ENCODE measurements around the gene CNTN4.

The CNTN4 gene

GRCh38 chr3:2465842-2466241 is 367.2 kb downstream of the CNTN4 start:
- TF ChIP-seq SPI1 (IDR thresholded peaks at IDR 0.05; ENCODE audit: borderline replicate concordance, low read depth) (no peak), REST (IDR thresholded peaks at IDR 0.05; ENCODE audit: insufficient replicate concordance, low read depth) (no peak), CTCF (IDR thresholded peaks at IDR 0.05; ENCODE audit: insufficient read depth, low read length) (no peak), POLR2AphosphoS5 (IDR thresholded peaks at IDR 0.05; ENCODE audit: low read depth) (no peak), GABPA (IDR thresholded peaks at IDR 0.05; ENCODE audit: low read depth) (no peak)
- H3K4me3 ChIP-seq (replicated peaks; ENCODE audit: insufficient read depth, low read length), result no peak overlapping the region
- no peaks in the 10 kb centered on the region for H3K27me3 ChIP-seq (ENCODE audit: insufficient read depth, poor library complexity, severe bottlenecking)
- no peak for DNase-seq (ENCODE audit: low read depth in 1 of 2, low spot score in 1 of 2)
- H3K27ac ChIP-seq (replicated peaks), result no peak overlapping the region

GRCh38 chr3:2468816-2469215 is 370.1 kb downstream of the CNTN4 start:
- TF ChIP-seq SPI1 (IDR thresholded peaks at IDR 0.05; ENCODE audit: borderline replicate concordance, low read depth), result no peak
- no peak for TF ChIP-seq REST (IDR thresholded peaks at IDR 0.05; ENCODE audit: insufficient replicate concordance, low read depth)
- no peak for TF ChIP-seq GABPA (IDR thresholded peaks at IDR 0.05; ENCODE audit: low read depth)
- TF ChIP-seq POLR2AphosphoS5 (IDR thresholded peaks at IDR 0.05; ENCODE audit: low read depth), result no peak
- TF ChIP-seq CTCF (IDR thresholded peaks at IDR 0.05; ENCODE audit: insufficient read depth, low read length), result no peak
- no peak overlapping the region for H3K4me3 ChIP-seq (replicated peaks; ENCODE audit: insufficient read depth, low read length)
- H3K27me3 ChIP-seq (ENCODE audit: insufficient read depth, poor library complexity, severe bottlenecking), result no peaks in the 10 kb centered on the region
- no peak for DNase-seq (ENCODE audit: low read depth in 1 of 2, low spot score in 1 of 2)
- H3K27ac ChIP-seq (replicated peaks), result no peak overlapping the region

GRCh38 chr3:2476996-2477395 is 378.3 kb downstream of the CNTN4 start:
- H3K27me3 ChIP-seq (ENCODE audit: insufficient read depth, poor library complexity, severe bottlenecking), result no peaks in the 10 kb centered on the region
- no peak for DNase-seq (ENCODE audit: low read depth in 1 of 2, low spot score in 1 of 2)

More at GRCh38 chr3:2476996-2477395, 378.3 kb downstream of the CNTN4 start:
- Histone ChIP-seq H3K4me3 (replicated peaks; ENCODE audit: insufficient read depth, low read length) (no peak overlapping the region), H3K27ac (replicated peaks) (no peak overlapping the region)
- no peak for TF ChIP-seq CTCF (IDR thresholded peaks at IDR 0.05; ENCODE audit: insufficient read depth, low read length)
- no peak for TF ChIP-seq POLR2AphosphoS5 (IDR thresholded peaks at IDR 0.05; ENCODE audit: low read depth)
- TF ChIP-seq GABPA (IDR thresholded peaks at IDR 0.05; ENCODE audit: low read depth), result no peak
- TF ChIP-seq REST (IDR thresholded peaks at IDR 0.05; ENCODE audit: insufficient replicate concordance, low read depth), result no peak
- TF ChIP-seq SPI1 (IDR thresholded peaks at IDR 0.05; ENCODE audit: borderline replicate concordance, low read depth), result no peak
